ENCODE measurements around the gene NME3. TPM values are rescaled to one million over a fixed set of nuclear protein-coding genes. Genes with fewer than 3 reads are reported as not detected.
A peak's percentile ranks its signal among the peaks of the same experiment; 100 is the strongest.
"Not testable (repeated sequence)": the region's sequence is repeated elsewhere in the genome, so short reads cannot be mapped to it uniquely, and the experiment has no call there.

NME3 gene
- total and polyA plus RNA-seq, 4 experiments from 2014 or later, result 64.1 to 88.6 (median 77.3) TPM

GRCh38 chr16:1740781-1741490 lies 30.4 kb downstream of the NME3 start:
- H3K4me3 ChIP-seq (ENCODE audit: low read length in 2 of 2), result no peak overlapping the region
- Mint-ChIP-seq H3K27ac (no peak overlapping the region), H3K9me3 (no peaks in the 10 kb centered on the region), H3K4me1 (no peaks in the 10 kb centered on the region), H3K4me3 (no peak overlapping the region), H3K27me3 (no peaks in the 10 kb centered on the region), H3K36me3 (peaks cover 9 to 19% of the 10 kb centered on the region in 2 donors)
- POLR2A ChIA-PET (ENCODE audit: partially characterized antibody), result interaction anchor here (0.6 kb wide), 1 partner anchor 77 kb away, joined by 3 read pairs; no protein-coding TSS in a partner anchor
- H3K27me3 ChIP-seq (ENCODE audit: insufficient read depth, low read length), result no peaks in the 10 kb centered on the region
- no peaks in the 10 kb centered on the region for H3K4me1 ChIP-seq (ENCODE audit: insufficient read depth, low read length)
- no peak overlapping the region for H3K27ac ChIP-seq (ENCODE audit: low read depth, low read length)
- H3K36me3 ChIP-seq (ENCODE audit: insufficient read depth, low read length), result peaks cover 25% of the 10 kb centered on the region
- intact Hi-C loops (cut with micrococcal nuclease), result loop anchor here (5.0 kb wide), 1 partner anchor 74 kb away; no protein-coding TSS in a partner anchor
- CTCF ChIA-PET (ENCODE audit: partially characterized antibody), result no interaction called here
- DNase-seq, result peak in 1 of 5 donors; percentile 27
- H3K9me3 ChIP-seq (ENCODE audit: control insufficient read depth in 1 of 2, low read length in 2 of 2), result no peaks in the 10 kb centered on the region

DNA sequence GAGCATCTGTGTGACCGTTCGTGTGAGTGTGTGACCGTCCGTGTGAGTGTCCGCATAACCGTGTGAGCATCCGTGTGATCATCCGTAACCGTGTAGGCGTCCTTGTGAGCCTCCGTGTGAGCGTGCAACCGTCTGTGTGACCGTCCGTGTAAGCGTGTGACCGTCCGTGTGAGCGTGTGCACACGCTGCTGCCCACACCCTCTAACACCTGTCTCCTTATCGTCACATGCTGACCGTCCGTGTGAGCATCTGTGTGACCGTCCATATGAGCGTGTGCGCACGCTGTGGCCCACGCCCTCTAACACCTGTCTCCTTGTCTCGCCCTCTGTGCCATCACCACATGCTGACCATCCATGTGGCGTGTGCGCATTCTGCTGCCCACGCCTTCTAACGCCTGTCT lies 31.1 kb downstream of the NME3 start:
- no peak overlapping the region for H3K27ac Mint-ChIP-seq
- H3K9me3 Mint-ChIP-seq, result no peaks in the 10 kb centered on the region
- Histone ChIP-seq H3K27ac (ENCODE audit: low read depth, low read length) (no peak overlapping the region), H3K9me3 (ENCODE audit: control insufficient read depth in 1 of 2, low read length in 2 of 2) (no peaks in the 10 kb centered on the region), H3K4me3 (ENCODE audit: low read length in 2 of 2) (no peak overlapping the region), H3K27me3 (ENCODE audit: insufficient read depth, low read length) (no peaks in the 10 kb centered on the region), H3K4me1 (ENCODE audit: insufficient read depth, low read length) (no peaks in the 10 kb centered on the region), H3K36me3 (ENCODE audit: insufficient read depth, low read length) (peaks cover 20% of the 10 kb centered on the region)
- POLR2A ChIA-PET (ENCODE audit: partially characterized antibody), result interaction anchor here (0.7 kb wide), 1 partner anchor 248 kb away, joined by 5 read pairs; no protein-coding TSS in a partner anchor
- intact Hi-C loops (cut with micrococcal nuclease), result loop anchor here (5.0 kb wide), 1 partner anchor 73 kb away; no protein-coding TSS in a partner anchor
- H3K36me3 Mint-ChIP-seq, result peaks cover 8 to 13% of the 10 kb centered on the region in 2 donors
- no peaks in the 10 kb centered on the region for H3K4me1 Mint-ChIP-seq
- peak in 1 of 5 donors; percentile 28 for DNase-seq
- H3K4me3 Mint-ChIP-seq, result no peak overlapping the region
- CTCF ChIA-PET (ENCODE audit: partially characterized antibody), result no interaction called here
- no peaks in the 10 kb centered on the region for H3K27me3 Mint-ChIP-seq

- intact Hi-C loops (cut with micrococcal nuclease), result no loop called here
Observed at GRCh38 chr16:1734816-1735215, 36.5 kb downstream of the NME3 start.

GRCh38 chr16:1734123-1734522 lies 37.2 kb downstream of the NME3 start:
- Mint-ChIP-seq H3K9me3 (no peaks in the 10 kb centered on the region), H3K27me3 (no peaks in the 10 kb centered on the region), H3K36me3 (peaks cover 0 to 16% of the 10 kb centered on the region in 2 donors), H3K4me1 (no peaks in the 10 kb centered on the region), H3K4me3 (no peak overlapping the region), H3K27ac (no peak overlapping the region)
- H3K27ac ChIP-seq (ENCODE audit: low read depth, low read length), result no peak overlapping the region
- no peaks in the 10 kb centered on the region for H3K27me3 ChIP-seq (ENCODE audit: insufficient read depth, low read length)
- no peak for DNase-seq
- intact Hi-C loops (cut with micrococcal nuclease), result no loop called here
- no peaks in the 10 kb centered on the region for H3K4me1 ChIP-seq (ENCODE audit: insufficient read depth, low read length)
- peaks cover 22% of the 10 kb centered on the region for H3K36me3 ChIP-seq (ENCODE audit: insufficient read depth, low read length)
- CTCF ChIA-PET (ENCODE audit: partially characterized antibody), result no interaction called here
- POLR2A ChIA-PET (ENCODE audit: partially characterized antibody), result no interaction called here
- no peaks in the 10 kb centered on the region for H3K9me3 ChIP-seq (ENCODE audit: control insufficient read depth in 1 of 2, low read length in 2 of 2)
- H3K4me3 ChIP-seq (ENCODE audit: low read length in 2 of 2), result no peak overlapping the region

More at GRCh38 chr16:1734816-1735215, 36.5 kb downstream of the NME3 start:
- ChIA-PET POLR2A (ENCODE audit: partially characterized antibody) (no interaction called here), CTCF (ENCODE audit: partially characterized antibody) (no interaction called here)
- no peak for DNase-seq
- H3K36me3 Mint-ChIP-seq, result peaks cover 0 to 13% of the 10 kb centered on the region in 2 donors
- H3K27ac Mint-ChIP-seq, result no peak overlapping the region
- H3K4me1 Mint-ChIP-seq, result no peaks in the 10 kb centered on the region
- Histone ChIP-seq H3K27me3 (ENCODE audit: insufficient read depth, low read length) (no peaks in the 10 kb centered on the region), H3K36me3 (ENCODE audit: insufficient read depth, low read length) (peaks cover 20% of the 10 kb centered on the region), H3K4me1 (ENCODE audit: insufficient read depth, low read length) (no peaks in the 10 kb centered on the region), H3K9me3 (ENCODE audit: control insufficient read depth in 1 of 2, low read length in 2 of 2) (no peaks in the 10 kb centered on the region), H3K4me3 (ENCODE audit: low read length in 2 of 2) (no peak overlapping the region), H3K27ac (ENCODE audit: low read depth, low read length) (no peak overlapping the region)
- no peaks in the 10 kb centered on the region for H3K27me3 Mint-ChIP-seq
- no peaks in the 10 kb centered on the region for H3K9me3 Mint-ChIP-seq
- peak overlapping the region in 1 of 8 donors; percentile 10 for H3K4me3 Mint-ChIP-seq

- peaks cover 37% of the 10 kb centered on the region for H3K36me3 ChIP-seq (ENCODE audit: insufficient read depth, low read length)
- H3K4me1 ChIP-seq (ENCODE audit: insufficient read depth, low read length); H3K27ac Mint-ChIP-seq; H3K4me3 Mint-ChIP-seq; H3K9me3 ChIP-seq (ENCODE audit: control insufficient read depth in 1 of 2, low read length in 2 of 2); H3K27me3 Mint-ChIP-seq; POLR2A ChIA-PET (ENCODE audit: partially characterized antibody); H3K27me3 ChIP-seq (ENCODE audit: insufficient read depth, low read length); H3K4me1 Mint-ChIP-seq; DNase-seq; intact Hi-C loops (cut with micrococcal nuclease); H3K27ac ChIP-seq (ENCODE audit: low read depth, low read length); H3K4me3 ChIP-seq (ENCODE audit: low read length in 2 of 2); H3K9me3 Mint-ChIP-seq: not testable (repeated sequence)
- CTCF ChIA-PET (ENCODE audit: partially characterized antibody), result interaction anchor here (1.0 to 1.4 kb wide), 2 partner anchors 26 to 27 kb away, joined by 3 read pairs; partner anchors contain the start of gene MAPK8IP3
- peaks cover 1 to 24% of the 10 kb centered on the region in 2 donors for H3K36me3 Mint-ChIP-seq
Observed at GRCh38 chr16:1732551-1732987, 38.8 kb downstream of the NME3 start.

DNA sequence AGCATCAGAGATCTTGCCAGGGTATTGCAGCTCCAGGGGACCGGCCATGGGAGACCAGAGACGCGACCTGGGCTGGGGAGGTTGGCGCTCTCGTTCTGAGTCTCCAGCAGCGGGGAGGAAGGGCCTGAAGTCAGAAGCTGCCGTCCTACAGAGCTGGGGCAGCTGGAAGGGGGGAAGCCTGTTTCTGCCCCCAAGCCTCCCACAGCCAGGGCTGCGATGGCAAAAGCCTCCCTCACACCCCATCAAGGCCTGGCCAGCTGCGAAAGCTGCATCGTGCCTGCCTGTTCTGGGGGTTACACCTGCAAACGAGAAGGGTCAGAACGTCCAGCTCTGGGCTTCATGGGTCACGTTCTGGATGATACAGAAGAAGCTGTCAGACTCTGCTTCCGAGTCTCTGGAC lies 39.3 kb downstream of the NME3 start:
- ChIA-PET CTCF (ENCODE audit: partially characterized antibody) (interaction anchor here (1.0 to 1.4 kb wide), 2 partner anchors 26 to 27 kb away, joined by 3 read pairs; partner anchors contain the start of gene MAPK8IP3), POLR2A (ENCODE audit: partially characterized antibody) (no interaction called here)
- no peak for DNase-seq
- Histone ChIP-seq H3K27me3 (ENCODE audit: insufficient read depth, low read length) (no peaks in the 10 kb centered on the region), H3K4me1 (ENCODE audit: insufficient read depth, low read length) (no peaks in the 10 kb centered on the region), H3K9me3 (ENCODE audit: control insufficient read depth in 1 of 2, low read length in 2 of 2) (no peaks in the 10 kb centered on the region), H3K36me3 (ENCODE audit: insufficient read depth, low read length) (peaks cover 42% of the 10 kb centered on the region), H3K27ac (ENCODE audit: low read depth, low read length) (no peak overlapping the region), H3K4me3 (ENCODE audit: low read length in 2 of 2) (no peak overlapping the region)
- H3K4me3 Mint-ChIP-seq, result no peak overlapping the region
- peaks cover 0 to 4% (median 3%) of the 10 kb centered on the region in 4 donors for H3K4me1 Mint-ChIP-seq
- H3K27ac Mint-ChIP-seq, result peak overlapping the region in 1 of 7 donors; percentile 29
- H3K9me3 Mint-ChIP-seq, result no peaks in the 10 kb centered on the region
- peaks cover 6 to 29% of the 10 kb centered on the region in 2 donors for H3K36me3 Mint-ChIP-seq
- no peaks in the 10 kb centered on the region for H3K27me3 Mint-ChIP-seq
- intact Hi-C loops (cut with micrococcal nuclease), result no loop called here

DNA sequence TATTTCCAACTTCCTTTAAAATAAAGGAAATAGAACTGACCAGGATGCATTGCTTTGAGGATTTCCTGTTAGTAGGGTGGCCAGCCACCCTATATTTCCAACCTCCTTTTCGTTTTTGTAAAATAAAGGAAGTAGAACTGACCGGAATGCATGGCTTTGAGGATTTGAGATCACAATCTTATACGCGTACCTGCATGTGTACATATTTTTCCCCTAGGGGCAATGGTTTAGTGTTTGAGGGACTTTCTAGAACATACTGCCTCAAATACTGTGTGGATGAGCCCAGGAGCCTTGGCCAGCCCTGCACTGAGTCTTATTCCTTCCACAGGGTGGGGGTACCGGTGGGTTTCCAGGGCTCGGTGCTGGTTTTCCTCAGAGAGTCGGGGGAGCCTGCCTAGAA lies 39.7 kb downstream of the NME3 start:
- Mint-ChIP-seq H3K36me3 (peaks cover 11 to 33% of the 10 kb centered on the region in 2 donors), H3K27ac (peak overlapping the region in 1 of 7 donors; percentile 29), H3K9me3 (no peaks in the 10 kb centered on the region), H3K4me3 (no peak overlapping the region), H3K4me1 (peaks cover 0 to 7% (median 6%) of the 10 kb centered on the region in 4 donors), H3K27me3 (no peaks in the 10 kb centered on the region)
- no peaks in the 10 kb centered on the region for H3K27me3 ChIP-seq (ENCODE audit: insufficient read depth, low read length)
- H3K4me1 ChIP-seq (ENCODE audit: insufficient read depth, low read length), result no peaks in the 10 kb centered on the region
- CTCF ChIA-PET (ENCODE audit: partially characterized antibody), result no interaction called here
- H3K9me3 ChIP-seq (ENCODE audit: control insufficient read depth in 1 of 2, low read length in 2 of 2), result no peaks in the 10 kb centered on the region
- intact Hi-C loops (cut with micrococcal nuclease), result no loop called here
- H3K36me3 ChIP-seq (ENCODE audit: insufficient read depth, low read length), result peaks cover 43% of the 10 kb centered on the region
- H3K27ac ChIP-seq (ENCODE audit: low read depth, low read length), result no peak overlapping the region
- DNase-seq, result no peak
- POLR2A ChIA-PET (ENCODE audit: partially characterized antibody), result no interaction called here
- H3K4me3 ChIP-seq (ENCODE audit: low read length in 2 of 2), result no peak overlapping the region
